NOMO-1 treated with dmso at 0.1 percent for 144 hours (cell line): ENCODE results near the gene FOXD4L6.
"Not testable (repeated sequence)": the region's sequence is repeated elsewhere in the genome, so short reads cannot be mapped to it uniquely, and the experiment has no call there.

ENCODE experiments used
- DNase-seq: peaks from one replicate; lab custom pipeline; 2025; ENCODE audit not compliant: unreplicated experiment; lab: John Stamatoyannopoulos, UW

The FOXD4L6 gene

GRCh38 chr9:41128581-41128980, at the start of gene FOXD4L6:
FOXD4L6 (minus strand) TSS chr9:41128681; CDS start chr9:41128383, 298 bp downstream.
- not testable (repeated sequence) for DNase-seq

- DNase-seq = not testable (repeated sequence)
Measured at GRCh38 chr9:41174994-41175393, 46.5 kb upstream of the FOXD4L6 start.

- DNase-seq = not testable (repeated sequence)
Measured at GRCh38 chr9:41150116-41150515, 21.6 kb upstream of the FOXD4L6 start.

- DNase-seq = not testable (repeated sequence)
Measured at GRCh38 chr9:41141878-41142277, 13.4 kb upstream of the FOXD4L6 start.

GRCh38 chr9:41126746-41127446, 1.6 kb downstream of the FOXD4L6 start:
- DNase-seq = not testable (repeated sequence)

- DNase-seq = not testable (repeated sequence)
Measured at GRCh38 chr9:41125936-41126335, 2.5 kb downstream of the FOXD4L6 start.

GRCh38 chr9:41125109-41125658, 3.3 kb downstream of the FOXD4L6 start:
- not testable (repeated sequence) for DNase-seq

GRCh38 chr9:41124250-41125108, 4.0 kb downstream of the FOXD4L6 start:
- not testable (repeated sequence) for DNase-seq

- not testable (repeated sequence) for DNase-seq
Measured at GRCh38 chr9:41123812-41124211, 4.7 kb downstream of the FOXD4L6 start.

GRCh38 chr9:41123396-41123795, 5.1 kb downstream of the FOXD4L6 start:
- DNase-seq = not testable (repeated sequence)

GRCh38 chr9:41120696-41121095, 7.8 kb downstream of the FOXD4L6 start:
- DNase-seq = not testable (repeated sequence)

GRCh38 chr9:41119719-41120118, 8.8 kb downstream of the FOXD4L6 start:
- DNase-seq = not testable (repeated sequence)

- not testable (repeated sequence) for DNase-seq
Measured at GRCh38 chr9:41119311-41119710, 9.2 kb downstream of the FOXD4L6 start.

GRCh38 chr9:41113348-41113747, 15.1 kb downstream of the FOXD4L6 start:
- DNase-seq = not testable (repeated sequence)

- not testable (repeated sequence) for DNase-seq
Measured at GRCh38 chr9:41111414-41111813, 17.1 kb downstream of the FOXD4L6 start.

- not testable (repeated sequence) for DNase-seq
Measured at GRCh38 chr9:41110913-41111312, 17.6 kb downstream of the FOXD4L6 start.

- DNase-seq = not testable (repeated sequence)
Measured at GRCh38 chr9:41109253-41109652, 19.2 kb downstream of the FOXD4L6 start.

- DNase-seq = not testable (repeated sequence)
Measured at GRCh38 chr9:41108816-41109215, 19.7 kb downstream of the FOXD4L6 start.

GRCh38 chr9:41106472-41107116, 21.9 kb downstream of the FOXD4L6 start:
- not testable (repeated sequence) for DNase-seq

- DNase-seq = not testable (repeated sequence)
Measured at GRCh38 chr9:41105557-41106253, 22.8 kb downstream of the FOXD4L6 start.
